ENCODE results near the gene CFAP69. TPM values are rescaled to one million over a fixed set of nuclear protein-coding genes. Genes with fewer than 3 reads are reported as not detected.

The CFAP69 gene
- total and polyA plus RNA-seq, 10 of the 15 experiments (the other 5 are each of a cell fraction or from before 2014, with no cell fraction given), result 0.11 to 3.1 (median 0.48) TPM; not detected in 1

GRCh38 chr7:90269163-90269562 lies 24.2 kb downstream of the CFAP69 start (continued):
- TF ChIP-seq RELB (IDR thresholded peaks at IDR 0.05; ENCODE audit: low read depth) (no peak), PML (IDR thresholded peaks at IDR 0.05; ENCODE audit: low read length) (no peak), YBX1 (IDR thresholded peaks at IDR 0.05) (no peak), STAT1 (conservative IDR thresholded peaks at IDR 0.05) (no peak), GATAD2B (conservative IDR thresholded peaks at IDR 0.05; ENCODE audit: low read depth) (no peak), BMI1 (IDR thresholded peaks at IDR 0.05; ENCODE audit: borderline replicate concordance) (no peak), FOS (IDR thresholded peaks at IDR 0.05; ENCODE audit: borderline replicate concordance, extremely low read depth, insufficient read length) (no peak), CTCF (IDR thresholded peaks at IDR 0.05 in 2 of 3, conservative IDR thresholded peaks at IDR 0.05 in 1 of 3; ENCODE audit: control insufficient read depth in 2 of 3, extremely low read depth in 1 of 3, insufficient read depth in 1 of 3, low read depth in 3 of 3, low read length in 3 of 3) (no peak), POLR2AphosphoS5 (IDR thresholded peaks at IDR 0.05; ENCODE audit: low read length) (no peak)

All from GM12878 (cell line).